HEK293T (cell line): ENCODE results near the gene GABBR2.

Source experiments
- ARNT ChIP-seq: fragments of 450-650 bp; IDR thresholded peaks from 2 replicates; pipeline ENCODE4 v1.6.1; 2017; ENCODE audit warnings: mild to moderate bottlenecking
- BHLHE40 ChIP-seq: fragments of 450-650 bp; IDR thresholded peaks from 2 replicates; pipeline ENCODE4 v1.6.1; 2016; ENCODE audit warnings: mild to moderate bottlenecking, moderate library complexity, borderline replicate concordance
- CTBP1 ChIP-seq: fragments of 450-650 bp; IDR thresholded peaks from 2 replicates; pipeline ENCODE4 v1.6.1; 2016; ENCODE audit warnings: borderline replicate concordance
- ELF4 ChIP-seq: fragments of 450-650 bp; IDR thresholded peaks from 2 replicates; pipeline ENCODE4 v1.6.1; 2017; ENCODE audit warnings: antibody characterized with exemption
- FOXA1 ChIP-seq: fragments of 450-650 bp; IDR thresholded peaks from 2 replicates; pipeline ENCODE4 v1.6.1; 2016; ENCODE audit warnings: mild to moderate bottlenecking
- FOXK2 ChIP-seq: fragments of 450-650 bp; IDR thresholded peaks from 2 replicates; pipeline ENCODE4 v1.6.1; 2016; ENCODE audit warnings: mild to moderate bottlenecking
- FOXM1 ChIP-seq: fragments of 450-650 bp; IDR thresholded peaks from 2 replicates; pipeline ENCODE4 v1.6.1; 2017; ENCODE audit warnings: mild to moderate bottlenecking, borderline replicate concordance
- L3MBTL2 ChIP-seq: fragments of 450-650 bp; conservative IDR thresholded peaks from 2 replicates; pipeline ENCODE4 v1.6.1; 2016; ENCODE audit warnings: mild to moderate bottlenecking
- NFRKB ChIP-seq: fragments of 450-650 bp; IDR thresholded peaks from 2 replicates; pipeline ENCODE4 v1.6.1; 2016; ENCODE audit warnings: mild to moderate bottlenecking, moderate library complexity
- SP1 ChIP-seq: fragments of 450-650 bp; IDR thresholded peaks from 2 replicates; pipeline ENCODE4 v1.6.1; 2017
- SUZ12 ChIP-seq: fragments of 450-650 bp; IDR thresholded peaks from 2 replicates; pipeline ENCODE4 v1.6.1; 2016; ENCODE audit warnings: mild to moderate bottlenecking
- TARDBP ChIP-seq: fragments of 450-650 bp; IDR thresholded peaks from 2 replicates; pipeline ENCODE4 v1.6.1; 2016
- ZNF384 ChIP-seq: fragments of 450-650 bp; IDR thresholded peaks from 2 replicates; pipeline ENCODE4 v1.6.1; 2016
- TF ChIP-seq, protein P1 (sequence below): fragments of 450-650 bp; IDR thresholded peaks from 2 replicates; pipeline ENCODE4 v1.6.1; 2016

DNA sequence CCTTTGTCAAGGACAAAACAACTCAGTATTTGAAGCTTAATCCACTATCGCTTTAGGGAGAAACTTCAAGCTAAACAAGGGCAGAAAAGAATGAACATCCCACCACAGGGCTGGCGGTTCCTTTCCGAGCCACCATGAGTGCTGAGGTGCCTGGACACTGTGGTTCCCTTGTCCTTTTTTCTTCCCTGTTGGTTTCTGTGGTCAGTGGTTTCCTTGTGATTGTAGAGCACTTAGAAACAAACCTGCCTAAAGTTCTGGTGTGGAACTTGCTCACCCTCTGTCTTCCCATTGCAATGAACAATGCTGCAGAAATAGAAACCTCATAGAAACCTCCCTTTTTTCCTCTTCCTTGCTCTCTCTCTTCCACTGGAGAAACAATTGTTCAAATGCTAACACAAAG is 373.9 kb downstream of the GABBR2 start:
- TF ChIP-seq TARDBP, result no peak
- TF ChIP-seq FOXA1, result no peak
- TF ChIP-seq, protein P1, sequence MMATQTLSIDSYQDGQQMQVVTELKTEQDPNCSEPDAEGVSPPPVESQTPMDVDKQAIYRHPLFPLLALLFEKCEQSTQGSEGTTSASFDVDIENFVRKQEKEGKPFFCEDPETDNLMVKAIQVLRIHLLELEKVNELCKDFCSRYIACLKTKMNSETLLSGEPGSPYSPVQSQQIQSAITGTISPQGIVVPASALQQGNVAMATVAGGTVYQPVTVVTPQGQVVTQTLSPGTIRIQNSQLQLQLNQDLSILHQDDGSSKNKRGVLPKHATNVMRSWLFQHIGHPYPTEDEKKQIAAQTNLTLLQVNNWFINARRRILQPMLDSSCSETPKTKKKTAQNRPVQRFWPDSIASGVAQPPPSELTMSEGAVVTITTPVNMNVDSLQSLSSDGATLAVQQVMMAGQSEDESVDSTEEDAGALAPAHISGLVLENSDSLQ, result no peak
- TF ChIP-seq ARNT, result no peak
- no peak for TF ChIP-seq NFRKB
- TF ChIP-seq ELF4, result no peak
- no peak for TF ChIP-seq SP1
- no peak for TF ChIP-seq BHLHE40
- TF ChIP-seq FOXK2, result no peak
- no peak for TF ChIP-seq FOXM1
- TF ChIP-seq ZNF384, result no peak
- TF ChIP-seq SUZ12, result no peak
- TF ChIP-seq L3MBTL2, result no peak
- TF ChIP-seq CTBP1, result no peak
